ENCODE data around the gene CHRNB1. TPM values are rescaled to one million over a fixed set of nuclear protein-coding genes. Genes with fewer than 3 reads are reported as not detected.

Gene CHRNB1
- total RNA-seq, 1 experiment from 2014 or later = 12.7 TPM

- no peaks in the 10 kb centered on the region for H3K27me3 ChIP-seq (ENCODE audit: insufficient read depth, low read length)
These were observed 39.3 kb upstream of the CHRNB1 start for GRCh38 chr17:7405350-7406234.

More at GRCh38 chr17:7405350-7406234, 39.3 kb upstream of the CHRNB1 start:
- Histone ChIP-seq H3K79me2 (ENCODE audit: insufficient read depth, low read length) (no peaks in the 10 kb centered on the region), H4K91ac (ENCODE audit: insufficient read length, low read depth, low read length) (no peak overlapping the region), H2BK120ac (ENCODE audit: low read depth, low read length, poor library complexity, severe bottlenecking) (no peak overlapping the region), H3K9ac (ENCODE audit: extremely low read depth, insufficient read length, low read length) (peak overlapping the region; percentile 40), H4K8ac (replicated peaks; ENCODE audit: insufficient read length, low read depth, low read length) (no peak overlapping the region), H3K9me3 (ENCODE audit: control insufficient read depth, low read depth, low read length) (no peaks in the 10 kb centered on the region), H2AFZ (ENCODE audit: low read length) (no peak overlapping the region), H3K4ac (ENCODE audit: low read depth, low read length) (no peak overlapping the region), H2BK5ac (ENCODE audit: insufficient read length, low read length) (no peak overlapping the region), H3K79me1 (ENCODE audit: insufficient read depth, low read depth, low read length, poor library complexity, severe bottlenecking) (no peaks in the 10 kb centered on the region), H2BK20ac (ENCODE audit: low read depth, low read length, poor library complexity, severe bottlenecking) (no peak overlapping the region), H3K27ac (ENCODE audit: insufficient read length, low read depth, low read length) (no peak overlapping the region), H4K5ac (ENCODE audit: insufficient read length, low read depth, low read length) (no peak overlapping the region), H3K18ac (ENCODE audit: insufficient read length, low read depth, low read length) (no peak overlapping the region), H2BK15ac (ENCODE audit: low read depth, low read length) (no peak overlapping the region), H3K4me1 (ENCODE audit: insufficient read depth, low read length) (no peaks in the 10 kb centered on the region; the same call in 1 of the 2 replicates), H3K14ac (ENCODE audit: insufficient read depth, low read length) (peak overlapping the region; percentile 71; the same call in 1 of the 2 replicates), H4K20me1 (ENCODE audit: control insufficient read depth, insufficient read depth, insufficient read length) (no peaks in the 10 kb centered on the region), H3K4me2 (ENCODE audit: insufficient read depth, insufficient read length, low read length) (peak overlapping the region; percentile 78), H3T11ph (ENCODE audit: low read length) (no peak overlapping the region), H3K56ac (ENCODE audit: insufficient read length, low read depth, low read length) (no peak overlapping the region), H3K23ac (ENCODE audit: insufficient read length, low read depth, low read length) (no peak overlapping the region), H2BK12ac (ENCODE audit: insufficient read length, low read depth, low read length) (no peak overlapping the region), H2AK5ac (ENCODE audit: insufficient read length, low read length) (no peak overlapping the region), H3K23me2 (ENCODE audit: insufficient read length, low read depth, low read length, poor library complexity, severe bottlenecking) (peaks cover 5% of the 10 kb centered on the region)
- WGBS (ENCODE audit: extremely low coverage, insufficient read length, low lambda C conversion rate) = no CpG with 5 or more reads among the region's 38 CpGs
- Mint-ChIP-seq H3K36me3 (ENCODE audit: insufficient read depth in 1 of 3, low read depth in 3 of 3) (peaks cover 19 to 30% (median 22%) of the 10 kb centered on the region in 3 experiments), H3K4me1 (peaks cover 26 to 34% of the 10 kb centered on the region in 2 experiments), H3K4me3 (peak overlapping the region; percentile 84 to 96), H3K27ac (peak overlapping the region in 2 of 3 experiments; percentile 73 to 95; a peak in 4 of 7 replicates), H3K27me3 (ENCODE audit: low read depth) (no peaks in the 10 kb centered on the region), H3K9me3 (peaks cover 0 to 2% of the 10 kb centered on the region in 2 experiments; a peak in 1 of 5 replicates)
- DNase-seq = no peak
- no peak for TF ChIP-seq CTCF (conservative IDR thresholded peaks at IDR 0.05)
